HG02885 (cell line): ENCODE results near the gene ST7.

ENCODE experiments used
- ATAC-seq: cut with Tn5 transposase; IDR thresholded peaks from one replicate; pipeline ENCODE4 v1.9.1; 2021; ENCODE audit warnings: mild to moderate bottlenecking; ENCODE audit not compliant: unreplicated experiment, poor library complexity

Gene ST7

GRCh38 chr7:117278040-117278439 lies 324.7 kb downstream of the ST7 start:
- ATAC-seq = no peak

- no peak for ATAC-seq
These were observed 325.9 kb downstream of the ST7 start for GRCh38 chr7:117279203-117279602.
